GM12801 (cell line): ENCODE results near the gene CHP1.

Experiments
- TF ChIP-seq, protein P1 (sequence below): IDR thresholded peaks from one replicate; pipeline ENCODE4 v1.5.1; 2011; ENCODE audit warnings: control low read depth; ENCODE audit not compliant: insufficient read length; ENCODE audit errors: extremely low read depth

The CHP1 gene

DNA sequence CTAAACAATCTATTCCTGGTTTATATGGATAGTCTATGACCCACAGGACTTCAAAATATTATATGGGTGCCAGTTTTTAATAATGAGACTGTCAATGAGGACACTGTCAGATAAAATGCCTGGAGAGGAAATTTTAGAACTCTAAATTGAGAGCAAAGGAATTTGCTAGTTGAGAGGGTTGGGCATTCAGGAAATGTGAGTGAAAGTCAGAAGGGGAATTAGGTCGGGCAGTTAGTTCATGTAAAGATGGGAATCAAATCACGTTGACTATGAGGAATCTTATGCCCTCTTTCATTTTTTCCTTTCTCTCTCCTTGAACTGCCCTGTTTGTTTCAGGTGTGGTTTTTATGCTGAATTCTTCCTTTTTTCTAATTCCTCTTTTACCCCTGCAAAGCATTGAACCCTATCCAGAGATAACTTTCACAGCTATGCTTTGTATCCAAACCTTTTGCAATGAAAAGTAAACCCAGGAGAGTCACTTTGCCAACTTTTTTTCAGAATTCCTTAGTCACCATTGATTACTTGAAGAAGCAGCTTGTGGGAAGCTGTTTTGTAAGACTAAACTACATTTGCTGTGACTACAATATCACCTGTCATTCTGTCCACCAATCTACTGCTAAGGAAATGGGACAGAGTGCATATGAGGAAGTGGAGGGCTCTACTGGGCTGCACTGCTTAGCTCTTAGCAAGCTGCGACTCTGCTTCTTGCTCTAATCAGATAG lies 27.8 kb downstream of the CHP1 start:
- TF ChIP-seq, protein P1, sequence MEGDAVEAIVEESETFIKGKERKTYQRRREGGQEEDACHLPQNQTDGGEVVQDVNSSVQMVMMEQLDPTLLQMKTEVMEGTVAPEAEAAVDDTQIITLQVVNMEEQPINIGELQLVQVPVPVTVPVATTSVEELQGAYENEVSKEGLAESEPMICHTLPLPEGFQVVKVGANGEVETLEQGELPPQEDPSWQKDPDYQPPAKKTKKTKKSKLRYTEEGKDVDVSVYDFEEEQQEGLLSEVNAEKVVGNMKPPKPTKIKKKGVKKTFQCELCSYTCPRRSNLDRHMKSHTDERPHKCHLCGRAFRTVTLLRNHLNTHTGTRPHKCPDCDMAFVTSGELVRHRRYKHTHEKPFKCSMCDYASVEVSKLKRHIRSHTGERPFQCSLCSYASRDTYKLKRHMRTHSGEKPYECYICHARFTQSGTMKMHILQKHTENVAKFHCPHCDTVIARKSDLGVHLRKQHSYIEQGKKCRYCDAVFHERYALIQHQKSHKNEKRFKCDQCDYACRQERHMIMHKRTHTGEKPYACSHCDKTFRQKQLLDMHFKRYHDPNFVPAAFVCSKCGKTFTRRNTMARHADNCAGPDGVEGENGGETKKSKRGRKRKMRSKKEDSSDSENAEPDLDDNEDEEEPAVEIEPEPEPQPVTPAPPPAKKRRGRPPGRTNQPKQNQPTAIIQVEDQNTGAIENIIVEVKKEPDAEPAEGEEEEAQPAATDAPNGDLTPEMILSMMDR = no peak

DNA sequence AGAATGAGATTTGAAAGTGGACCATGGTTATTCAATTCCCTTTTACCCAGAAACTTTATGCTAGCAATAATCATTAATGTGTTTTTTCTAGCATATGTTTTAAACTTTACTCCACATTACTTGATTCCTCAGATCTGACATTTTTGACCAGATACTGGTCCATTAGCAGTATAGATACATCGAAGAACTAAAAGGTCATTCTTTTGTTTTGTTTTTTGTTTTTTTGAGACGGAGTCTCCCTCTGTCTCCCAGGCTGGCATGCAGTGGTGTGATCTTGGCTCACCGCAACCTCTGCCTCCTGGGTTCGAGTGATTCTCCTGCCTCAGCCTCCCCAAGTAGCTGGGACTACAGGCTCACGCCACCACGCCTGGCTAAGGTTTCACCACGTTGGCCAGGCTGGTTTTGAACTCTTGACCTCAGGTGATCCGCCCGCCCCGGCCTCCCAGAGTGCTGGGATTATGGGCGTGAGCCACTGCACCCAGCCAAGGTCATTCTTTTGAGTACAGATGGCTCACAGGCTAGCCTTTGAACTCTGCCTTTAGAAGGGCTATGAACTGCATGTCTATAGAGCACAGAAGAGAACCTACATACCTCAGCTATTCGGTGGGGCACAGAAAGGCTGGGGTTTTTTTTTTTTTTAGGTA lies 28.6 kb downstream of the CHP1 start:
- TF ChIP-seq, protein P1 = no peak

DNA sequence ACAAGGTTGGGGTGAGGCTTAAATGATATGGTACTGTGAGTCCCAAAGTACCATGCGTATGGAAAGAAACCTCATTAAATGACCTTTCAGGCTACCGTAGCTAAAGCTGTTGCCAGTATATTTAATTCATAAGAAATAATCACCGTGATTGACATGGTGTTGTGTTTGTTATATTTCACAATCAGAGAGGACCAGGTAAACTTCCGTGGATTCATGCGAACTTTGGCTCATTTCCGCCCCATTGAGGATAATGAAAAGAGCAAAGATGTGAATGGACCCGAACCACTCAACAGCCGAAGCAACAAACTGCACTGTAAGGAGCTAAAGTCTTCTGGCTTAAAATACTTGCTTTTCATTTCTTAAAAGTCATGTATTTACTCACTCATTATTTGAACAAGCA lies 31.5 kb downstream of the CHP1 start:
- TF ChIP-seq, protein P1 = no peak

DNA sequence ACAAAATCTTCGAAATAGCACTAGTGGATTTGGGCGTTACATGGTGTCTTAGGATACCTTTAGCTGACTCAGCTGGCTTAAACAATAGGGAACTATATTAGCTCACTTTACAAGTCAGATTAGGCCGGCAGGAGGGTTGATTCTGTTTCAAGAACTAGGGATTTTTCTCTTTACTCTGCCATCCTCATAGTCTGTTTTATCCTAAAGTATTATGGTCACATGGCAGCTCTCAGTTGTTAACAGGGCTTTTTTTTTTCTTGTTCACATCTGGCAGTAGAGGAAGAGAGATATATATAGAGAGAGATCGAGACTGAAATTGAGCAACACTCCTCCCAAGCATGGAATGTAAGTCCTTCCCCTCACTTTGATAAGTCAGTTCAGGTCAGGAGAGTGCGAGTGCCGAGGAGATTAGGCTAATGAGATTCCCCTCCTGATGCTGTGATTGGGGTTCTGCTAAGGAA lies 32.9 kb downstream of the CHP1 start:
- TF ChIP-seq, protein P1 = no peak

DNA sequence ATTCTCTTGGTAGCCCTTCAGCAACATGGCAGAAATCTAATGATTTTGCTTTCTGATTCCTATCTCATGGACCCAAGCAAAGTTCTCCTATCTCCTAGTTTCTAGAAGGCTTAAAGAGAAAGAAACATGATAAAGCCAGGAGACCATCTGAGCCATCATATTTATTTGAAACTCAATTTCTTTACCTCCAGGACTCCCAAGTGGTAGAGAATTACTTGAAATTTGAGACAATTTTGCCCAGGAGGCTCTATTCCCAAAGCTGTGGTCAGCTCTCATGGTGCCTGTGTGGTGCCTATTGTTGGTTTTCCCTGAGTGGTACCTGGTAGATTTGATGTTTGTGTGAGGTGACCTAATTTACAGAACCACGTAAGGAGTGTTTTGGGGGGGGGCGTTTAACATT lies 38.8 kb downstream of the CHP1 start:
- TF ChIP-seq, protein P1 = no peak

DNA sequence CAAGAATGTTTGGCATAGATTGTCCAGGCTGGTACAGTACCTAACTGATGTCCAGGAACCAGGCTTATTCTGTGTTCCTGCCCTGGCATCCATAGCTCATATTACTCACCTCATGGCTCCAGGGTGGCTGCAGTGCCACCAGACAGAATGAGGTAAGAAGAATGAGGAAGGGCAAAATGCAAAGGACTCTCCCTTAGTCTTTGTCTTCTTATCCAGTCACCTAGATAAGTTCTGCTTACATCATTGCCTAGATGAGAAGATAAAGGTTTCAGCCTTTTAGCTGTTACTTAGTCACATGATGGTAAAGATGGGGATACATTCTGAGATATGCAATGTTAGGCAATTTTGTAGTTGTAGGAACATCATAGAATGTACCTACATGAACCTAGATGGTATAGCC lies 45.8 kb downstream of the CHP1 start:
- TF ChIP-seq, protein P1 = no peak

DNA sequence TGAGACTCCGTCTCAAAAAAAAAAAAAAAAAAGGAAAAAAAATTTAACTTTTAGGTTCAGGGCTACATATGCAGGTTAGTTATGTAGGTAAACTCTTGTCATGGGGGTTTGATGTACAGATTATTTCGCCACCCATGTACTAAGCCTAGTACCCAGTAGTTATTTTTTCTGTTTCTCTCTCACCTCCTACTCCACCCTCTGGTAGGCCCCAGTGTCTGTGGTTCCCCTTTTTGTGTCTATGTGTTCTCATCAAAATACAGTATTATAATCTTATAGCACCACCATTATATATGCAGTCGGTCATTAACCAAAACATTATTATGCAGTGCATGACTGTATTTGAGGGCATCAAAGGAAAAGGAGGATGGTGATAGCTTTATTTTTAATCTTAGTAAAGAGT lies 47.3 kb downstream of the CHP1 start:
- TF ChIP-seq, protein P1 = no peak
